ENCODE results near the gene MPP1. TPM values are rescaled to one million over a fixed set of nuclear protein-coding genes. Genes with fewer than 3 reads are reported as not detected.
A peak's percentile ranks its signal among the peaks of the same experiment; 100 is the strongest.

Gene MPP1
- total RNA-seq, 4 donors from 2014 or later = 14.3 to 43.2 (median 17.0) TPM

- H3K36me3 ChIP-seq = no peaks in the 10 kb centered on the region
- peak overlapping the region in 3 of 4 donors; percentile 72 to 76 (median 75) for H3K27ac ChIP-seq
- 10 to 51% methylated on average over 9 to 13 of the region's 13 CpGs for WGBS, 2 donors
Measured at GRCh38 chrX:154805696-154806091, 409 bp upstream of the MPP1 start.

GRCh38 chrX:154804261-154804956, 876 bp downstream of the MPP1 start:
- Histone ChIP-seq H3K27ac (peak overlapping the region in 3 of 4 donors; percentile 67 to 76 (median 75)), H3K36me3 (no peaks in the 10 kb centered on the region), H3K9me3 (no peaks in the 10 kb centered on the region), H3K4me1 (peaks cover 0 to 19% (median 3%) of the 10 kb centered on the region in 4 donors), H3K27me3 (no peaks in the 10 kb centered on the region), H3K4me3 (peak overlapping the region; percentile 29 to 67 (median 50))
- 38 to 43% methylated on average over 5 to 7 of the region's 7 CpGs for WGBS, 2 donors
- no peak for DNase-seq (ENCODE audit: low spot score in 2 of 2)
- TF ChIP-seq CTCF (IDR thresholded peaks at IDR 0.05) = no peak
- TF ChIP-seq POLR2A (IDR thresholded peaks at IDR 0.05) = no peak
- no peak for TF ChIP-seq EP300 (IDR thresholded peaks at IDR 0.05)

More at GRCh38 chrX:154805696-154806091, 409 bp upstream of the MPP1 start:
- DNase-seq (ENCODE audit: low spot score in 2 of 2) = no peak
- H3K27me3 ChIP-seq = no peaks in the 10 kb centered on the region
- no peaks in the 10 kb centered on the region for H3K9me3 ChIP-seq
- peak overlapping the region; percentile 29 to 67 (median 50) for H3K4me3 ChIP-seq
- TF ChIP-seq POLR2A (IDR thresholded peaks at IDR 0.05) (peak in 1 of 2 donors; percentile 7), CTCF (IDR thresholded peaks at IDR 0.05) (no peak)
- H3K4me1 ChIP-seq = peaks cover 0 to 7% (median 0%) of the 10 kb centered on the region in 4 donors

GRCh38 chrX:154802947-154803346, 2.3 kb downstream of the MPP1 start:
- H3K9me3 ChIP-seq = no peaks in the 10 kb centered on the region
- H3K36me3 ChIP-seq = no peaks in the 10 kb centered on the region
- no peaks in the 10 kb centered on the region for H3K27me3 ChIP-seq
- H3K27ac ChIP-seq = no peak overlapping the region
- H3K4me1 ChIP-seq = peaks cover 0 to 19% (median 3%) of the 10 kb centered on the region in 4 donors
- WGBS, 2 donors = 66 to 69% methylated on average over 2 of the region's 2 CpGs
- DNase-seq (ENCODE audit: low spot score in 2 of 2) = no peak
- H3K4me3 ChIP-seq = no peak overlapping the region
- no peak for TF ChIP-seq POLR2A (IDR thresholded peaks at IDR 0.05)
- TF ChIP-seq EP300 (IDR thresholded peaks at IDR 0.05) = no peak
- TF ChIP-seq CTCF (IDR thresholded peaks at IDR 0.05) = no peak

- no peak for DNase-seq (ENCODE audit: low spot score in 2 of 2)
- H3K27ac ChIP-seq = peak overlapping the region in 2 of 4 donors; percentile 16 to 39
- no peaks in the 10 kb centered on the region for H3K9me3 ChIP-seq
- H3K36me3 ChIP-seq = no peaks in the 10 kb centered on the region
- peaks cover 0 to 14% (median 3%) of the 10 kb centered on the region in 4 donors for H3K4me1 ChIP-seq
- H3K4me3 ChIP-seq = no peak overlapping the region
- no peak for TF ChIP-seq CTCF (IDR thresholded peaks at IDR 0.05)
- peak in 1 of 2 donors; percentile 22 for TF ChIP-seq EP300 (IDR thresholded peaks at IDR 0.05)
- H3K27me3 ChIP-seq = no peaks in the 10 kb centered on the region
- WGBS, 2 donors = 79 to 81% methylated on average over 8 of the region's 8 CpGs
Measured at GRCh38 chrX:154800478-154801210, 4.6 kb downstream of the MPP1 start.
